Body of pancreas (tissue), 4 donors: ENCODE results near the gene PTGFRN. TPM values are rescaled to one million over a fixed set of nuclear protein-coding genes. Genes with fewer than 3 reads are reported as not detected.

ENCODE experiments used
- ATAC-seq: fragments of 150-250 bp; one replicate; pipeline ENCODE4 v1.9.1; 2016
- DNase-seq, 4 donors: peaks; one replicate each; pipeline ENCODE4 v3.0.0-alpha.2; 2019
- H3K27ac ChIP-seq, 4 donors: fragments of 200-600 bp; sonication (generic); 1 replicate in 3 of 4; 2 replicates in 1 of 4; pipeline versions ENCODE4 v1.5.1 to v1.6.1; 2016 to 2019; ENCODE audit warnings: mild to moderate bottlenecking in 1 of 4, mixed read lengths in 1 of 4, moderate library complexity in 1 of 4
- H3K27me3 ChIP-seq, 2 donors: fragments of 200-600 bp; sonication (generic); one replicate each; pipeline ENCODE4 v1.6.0; 2016; ENCODE audit warnings: mild to moderate bottlenecking in 1 of 2
- H3K36me3 ChIP-seq, 2 donors: fragments of 200-600 bp; sonication (generic); replicated peaks in 1 of 2; 2 replicates each; pipeline ENCODE4 v1.5.1; 2016; ENCODE audit warnings: low read depth in 2 of 2; ENCODE audit not compliant: insufficient read depth in 1 of 2
- H3K4me1 ChIP-seq: fragments of 200-600 bp; sonication (generic); one replicate; pipeline ENCODE4 v1.6.0; 2016
- H3K4me3 ChIP-seq, 2 donors: fragments of 200-600 bp; sonication (generic); 1 replicate in 1 of 2; 2 replicates in 1 of 2; pipeline ENCODE4 v1.5.1; 2016 to 2019
- H3K9me3 ChIP-seq, 3 donors: fragments of 200-600 bp; sonication (generic); 1 replicate in 2 of 3; 2 replicates in 1 of 3; pipeline ENCODE4 v1.5.1; 2016
- CTCF ChIP-seq, 7 experiments: fragments of 450-650 bp in 4 of 7; fragments of 200-600 bp in 3 of 7; sonication (generic) in 3 of 7; IDR thresholded peaks; one replicate each; pipeline ENCODE4 v1.5.1; 2016 to 2019; ENCODE audit warnings: antibody characterized with exemption in 7 of 7
- POLR2A ChIP-seq, 3 donors: fragments of 450-650 bp; IDR thresholded peaks; one replicate each; pipeline ENCODE4 v1.6.1; 2016; ENCODE audit warnings: antibody characterized with exemption in 3 of 3, mild to moderate bottlenecking in 2 of 3
- WGBS, 2 donors: methylation state at CpG; one replicate each; pipeline ENCODE4 v1.1.5; 2017; 5-methylcytosine and 5-hydroxymethylcytosine counted together
- intact Hi-C: fragments of 100-400 bp; cut with DNase I; formaldehyde crosslinking; loops from one replicate; pipeline ENCODE4 v1.15.1; 2023
- total RNA-seq, 2 donors: library from RNA; depleted of rRNA; stranded (reverse); fragments of >200 nt; gene quantifications; one replicate each; pipeline ENCODE4 v1.1.0, GENCODE V29; 2016

Gene PTGFRN
- total RNA-seq, 2 donors from 2014 or later, result 35.0 to 76.8 TPM

DNA sequence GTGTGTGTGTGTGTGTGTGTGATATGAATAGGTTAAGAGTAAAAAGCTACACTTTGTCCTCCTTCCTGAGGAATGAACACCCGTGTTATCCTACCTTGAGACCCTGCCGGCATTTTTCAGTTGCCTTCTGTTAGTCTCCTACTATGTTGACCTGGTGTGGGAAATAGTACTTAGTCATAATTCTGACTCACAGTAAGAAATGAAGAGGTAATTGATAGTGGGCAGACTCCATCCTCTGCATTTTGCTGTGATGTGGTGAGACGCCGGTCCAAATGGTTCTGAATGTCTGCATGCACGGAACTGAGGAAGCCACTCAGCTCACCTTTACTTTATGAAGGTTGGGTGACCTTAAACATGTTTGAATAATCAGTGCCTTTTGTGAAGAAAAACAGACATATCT is 104.5 kb downstream of the PTGFRN start:
- Histone ChIP-seq H3K9me3 (no peaks in the 10 kb centered on the region), H3K27ac (no peak overlapping the region), H3K36me3 (no peaks in the 10 kb centered on the region), H3K27me3 (no peaks in the 10 kb centered on the region), H3K4me3 (no peak overlapping the region), H3K4me1 (peaks cover 8% of the 10 kb centered on the region)
- WGBS, 2 donors, result 90 to 94% methylated on average over 5 of the region's 5 CpGs
- intact Hi-C loops, result no loop called here
- no peak for DNase-seq
- no peak for ATAC-seq
- TF ChIP-seq POLR2A (IDR thresholded peaks at IDR 0.05) (no peak), CTCF (IDR thresholded peaks at IDR 0.05) (no peak)

GRCh38 chr1:117015724-117016123 is 106.0 kb downstream of the PTGFRN start:
- TF ChIP-seq POLR2A (IDR thresholded peaks at IDR 0.05) (no peak), CTCF (IDR thresholded peaks at IDR 0.05) (no peak)
- DNase-seq, result no peak
- Histone ChIP-seq H3K27ac (no peak overlapping the region), H3K4me3 (no peak overlapping the region), H3K4me1 (peaks cover 8% of the 10 kb centered on the region), H3K27me3 (no peaks in the 10 kb centered on the region), H3K9me3 (no peaks in the 10 kb centered on the region), H3K36me3 (no peaks in the 10 kb centered on the region)
- intact Hi-C loops, result no loop called here
- WGBS, 2 donors, result 80 to 88% methylated on average over 3 of the region's 3 CpGs
- no peak for ATAC-seq

DNA sequence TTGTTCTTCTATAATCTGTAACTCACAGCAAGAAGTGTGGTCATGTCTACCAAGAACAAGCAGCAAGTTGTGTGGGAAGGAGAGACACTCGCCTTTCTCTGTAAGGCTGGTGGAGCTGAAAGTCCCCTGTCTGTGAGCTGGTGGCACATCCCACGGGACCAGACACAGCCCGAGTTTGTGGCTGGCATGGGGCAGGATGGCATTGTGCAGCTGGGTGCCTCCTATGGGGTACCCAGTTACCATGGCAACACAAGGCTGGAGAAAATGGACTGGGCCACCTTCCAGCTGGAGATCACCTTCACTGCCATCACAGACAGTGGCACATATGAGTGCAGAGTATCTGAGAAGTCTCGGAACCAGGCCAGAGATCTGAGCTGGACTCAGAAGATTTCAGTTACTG is 107.3 kb downstream of the PTGFRN start:
- intact Hi-C loops, result no loop called here
- no peaks in the 10 kb centered on the region for H3K27me3 ChIP-seq
- no peaks in the 10 kb centered on the region for H3K36me3 ChIP-seq
- H3K9me3 ChIP-seq, result no peaks in the 10 kb centered on the region
- DNase-seq, result no peak
- peaks cover 8% of the 10 kb centered on the region for H3K4me1 ChIP-seq
- no peak overlapping the region for H3K27ac ChIP-seq
- no peak overlapping the region for H3K4me3 ChIP-seq
- TF ChIP-seq CTCF (IDR thresholded peaks at IDR 0.05) (no peak), POLR2A (IDR thresholded peaks at IDR 0.05) (no peak)
- 84 to 89% methylated on average over 4 of the region's 4 CpGs for WGBS, 2 donors
- no peak for ATAC-seq

DNA sequence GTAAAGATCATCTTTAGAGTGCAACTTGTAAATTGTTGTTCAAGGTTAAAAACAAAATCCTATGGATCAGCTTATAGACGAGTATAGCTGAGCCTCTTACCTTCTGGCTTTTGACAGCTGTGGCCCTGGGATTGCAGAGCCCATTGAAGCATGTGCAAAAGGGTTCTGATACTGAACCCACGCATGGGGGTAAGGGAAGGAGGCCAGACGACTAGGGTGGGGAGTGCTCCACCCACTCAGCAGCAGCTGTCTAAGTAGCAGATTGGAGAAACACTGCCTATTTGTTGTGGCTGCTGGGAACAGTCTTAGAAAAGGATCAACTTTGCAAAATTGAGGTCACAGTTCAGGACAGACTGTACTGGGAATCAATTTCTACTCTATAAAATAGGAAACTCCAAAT is 107.9 kb downstream of the PTGFRN start:
- Histone ChIP-seq H3K27ac (no peak overlapping the region), H3K4me1 (peaks cover 8% of the 10 kb centered on the region), H3K9me3 (no peaks in the 10 kb centered on the region), H3K27me3 (no peaks in the 10 kb centered on the region), H3K4me3 (no peak overlapping the region), H3K36me3 (no peaks in the 10 kb centered on the region)
- WGBS, 2 donors, result 63 to 68% methylated on average over 3 of the region's 3 CpGs
- no peak for DNase-seq
- TF ChIP-seq CTCF (IDR thresholded peaks at IDR 0.05) (no peak), POLR2A (IDR thresholded peaks at IDR 0.05) (no peak)
- intact Hi-C loops, result no loop called here
- ATAC-seq, result no peak

GRCh38 chr1:117020526-117021156 is 110.9 kb downstream of the PTGFRN start:
- WGBS, 2 donors, result 24 to 41% methylated on average over 1 of the region's 1 CpG
- intact Hi-C loops, result no loop called here
- no peaks in the 10 kb centered on the region for H3K27me3 ChIP-seq
- H3K27ac ChIP-seq, result no peak overlapping the region
- no peaks in the 10 kb centered on the region for H3K36me3 ChIP-seq
- no peaks in the 10 kb centered on the region for H3K4me1 ChIP-seq
- no peak overlapping the region for H3K4me3 ChIP-seq
- H3K9me3 ChIP-seq, result no peaks in the 10 kb centered on the region
- TF ChIP-seq POLR2A (IDR thresholded peaks at IDR 0.05), result no peak
- no peak for TF ChIP-seq CTCF (IDR thresholded peaks at IDR 0.05)
- ATAC-seq, result no peak
- DNase-seq, result no peak
